ENCODE results near the gene C17orf58.
"Not testable (repeated sequence)": the region's sequence is repeated elsewhere in the genome, so short reads cannot be mapped to it uniquely, and the experiment has no call there.

C17orf58 gene

DNA sequence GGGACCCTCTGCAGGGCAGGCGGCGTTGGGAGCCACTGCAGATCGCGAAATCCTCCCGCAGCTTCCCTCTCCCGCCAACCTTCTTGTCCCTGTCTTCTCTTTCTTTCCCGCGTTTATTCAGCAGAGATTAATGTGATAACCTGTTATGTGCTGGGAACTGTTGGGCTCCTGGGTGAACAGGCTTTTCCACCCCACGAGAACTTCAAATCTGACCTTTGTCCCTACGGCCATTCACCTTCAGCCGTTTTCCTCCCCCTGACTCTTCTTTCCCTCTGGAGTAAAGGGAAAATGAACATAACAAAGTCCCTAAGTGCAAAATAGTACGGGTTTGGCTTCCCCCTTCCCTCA, 24.1 kb upstream of the C17orf58 start:
- Histone ChIP-seq H3K27me3 (ENCODE audit: insufficient read depth, low read length, poor library complexity, severe bottlenecking) (no peaks in the 10 kb centered on the region), H4K20me1 (ENCODE audit: insufficient read depth, low read length, poor library complexity, severe bottlenecking) (no peaks in the 10 kb centered on the region), H3K9ac (ENCODE audit: low read depth, low read length, poor library complexity, severe bottlenecking) (peak overlapping the region; percentile 96), H3K79me2 (ENCODE audit: insufficient read depth, low read length) (no peaks in the 10 kb centered on the region), H3K9me3 (ENCODE audit: insufficient read depth, low read depth, low read length) (no peaks in the 10 kb centered on the region), H2AFZ (ENCODE audit: low read length) (peak overlapping the region; percentile 95), H3F3A (ENCODE audit: low read depth) (no peaks in the 10 kb centered on the region), H3K4me3 (ENCODE audit: low read length, poor library complexity, severe bottlenecking) (peak overlapping the region; percentile 96), H3K9me2 (replicated peaks; ENCODE audit: low read depth, low read length) (no peaks in the 10 kb centered on the region), H3K4me1 (ENCODE audit: insufficient read depth, low read length, poor library complexity, severe bottlenecking) (peaks cover 13% of the 10 kb centered on the region), H3K36me3 (ENCODE audit: insufficient read depth, low read length) (no peaks in the 10 kb centered on the region), H3K4me2 (ENCODE audit: low read depth, low read length, poor library complexity, severe bottlenecking) (peak overlapping the region; percentile 95)
- TF ChIP-seq, protein P1, sequence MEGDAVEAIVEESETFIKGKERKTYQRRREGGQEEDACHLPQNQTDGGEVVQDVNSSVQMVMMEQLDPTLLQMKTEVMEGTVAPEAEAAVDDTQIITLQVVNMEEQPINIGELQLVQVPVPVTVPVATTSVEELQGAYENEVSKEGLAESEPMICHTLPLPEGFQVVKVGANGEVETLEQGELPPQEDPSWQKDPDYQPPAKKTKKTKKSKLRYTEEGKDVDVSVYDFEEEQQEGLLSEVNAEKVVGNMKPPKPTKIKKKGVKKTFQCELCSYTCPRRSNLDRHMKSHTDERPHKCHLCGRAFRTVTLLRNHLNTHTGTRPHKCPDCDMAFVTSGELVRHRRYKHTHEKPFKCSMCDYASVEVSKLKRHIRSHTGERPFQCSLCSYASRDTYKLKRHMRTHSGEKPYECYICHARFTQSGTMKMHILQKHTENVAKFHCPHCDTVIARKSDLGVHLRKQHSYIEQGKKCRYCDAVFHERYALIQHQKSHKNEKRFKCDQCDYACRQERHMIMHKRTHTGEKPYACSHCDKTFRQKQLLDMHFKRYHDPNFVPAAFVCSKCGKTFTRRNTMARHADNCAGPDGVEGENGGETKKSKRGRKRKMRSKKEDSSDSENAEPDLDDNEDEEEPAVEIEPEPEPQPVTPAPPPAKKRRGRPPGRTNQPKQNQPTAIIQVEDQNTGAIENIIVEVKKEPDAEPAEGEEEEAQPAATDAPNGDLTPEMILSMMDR (conservative IDR thresholded peaks at IDR 0.05; ENCODE audit: low read length), result no peak
- TF ChIP-seq EZH2phosphoT487 (IDR thresholded peaks at IDR 0.05; ENCODE audit: borderline replicate concordance), result no peak

DNA sequence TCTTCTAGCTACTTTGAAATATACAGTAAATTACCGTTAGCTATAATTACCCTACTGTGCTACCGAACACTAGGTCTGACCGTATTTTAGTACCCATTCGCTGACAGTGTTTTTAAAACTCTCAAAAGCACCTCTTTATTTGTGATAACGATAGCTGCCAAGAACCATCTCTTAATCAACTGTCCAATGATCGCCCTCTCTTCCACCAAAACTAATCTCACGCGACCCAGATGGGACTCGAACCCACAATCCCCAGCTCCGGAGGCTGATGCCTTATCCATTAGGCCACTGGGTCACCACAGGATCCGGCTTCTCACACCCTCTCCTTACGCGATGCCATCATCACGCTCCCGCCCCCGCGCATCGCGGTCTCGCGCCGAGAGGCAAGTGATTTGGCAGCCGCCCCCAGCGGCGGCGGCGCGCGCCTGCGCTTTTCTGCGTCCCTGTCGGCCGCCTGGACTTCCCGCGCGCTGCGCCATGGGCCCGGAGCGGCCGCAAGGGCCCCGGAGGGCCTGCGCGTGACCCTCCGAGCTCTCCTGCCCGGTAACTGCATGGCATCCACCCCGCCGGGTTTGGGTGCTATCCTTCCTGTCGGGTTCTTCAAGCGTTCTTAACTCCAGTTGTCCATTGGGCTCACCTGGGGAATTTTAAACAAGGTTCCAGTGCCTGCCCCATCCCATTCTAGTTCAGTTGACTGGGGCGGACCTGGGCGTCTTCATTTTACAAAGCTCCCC, 23.6 kb upstream of the C17orf58 start:
- Histone ChIP-seq H3K9ac (ENCODE audit: low read depth, low read length, poor library complexity, severe bottlenecking) (peak overlapping the region; percentile 96), H3K79me2 (ENCODE audit: insufficient read depth, low read length) (no peaks in the 10 kb centered on the region), H3K27me3 (ENCODE audit: insufficient read depth, low read length, poor library complexity, severe bottlenecking) (no peaks in the 10 kb centered on the region), H3K4me1 (ENCODE audit: insufficient read depth, low read length, poor library complexity, severe bottlenecking) (peaks cover 13% of the 10 kb centered on the region), H4K20me1 (ENCODE audit: insufficient read depth, low read length, poor library complexity, severe bottlenecking) (no peaks in the 10 kb centered on the region), H2AFZ (ENCODE audit: low read length) (peak overlapping the region; percentile 95), H3K9me2 (replicated peaks; ENCODE audit: low read depth, low read length) (no peaks in the 10 kb centered on the region), H3F3A (ENCODE audit: low read depth) (no peaks in the 10 kb centered on the region), H3K4me3 (ENCODE audit: low read length, poor library complexity, severe bottlenecking) (peak overlapping the region; percentile 96), H3K36me3 (ENCODE audit: insufficient read depth, low read length) (no peaks in the 10 kb centered on the region), H3K9me3 (ENCODE audit: insufficient read depth, low read depth, low read length) (no peaks in the 10 kb centered on the region), H3K4me2 (ENCODE audit: low read depth, low read length, poor library complexity, severe bottlenecking) (peak overlapping the region; percentile 95)
- TF ChIP-seq, protein P1 (conservative IDR thresholded peaks at IDR 0.05; ENCODE audit: low read length), result peak; percentile 32
- TF ChIP-seq EZH2phosphoT487 (IDR thresholded peaks at IDR 0.05; ENCODE audit: borderline replicate concordance), result no peak

DNA sequence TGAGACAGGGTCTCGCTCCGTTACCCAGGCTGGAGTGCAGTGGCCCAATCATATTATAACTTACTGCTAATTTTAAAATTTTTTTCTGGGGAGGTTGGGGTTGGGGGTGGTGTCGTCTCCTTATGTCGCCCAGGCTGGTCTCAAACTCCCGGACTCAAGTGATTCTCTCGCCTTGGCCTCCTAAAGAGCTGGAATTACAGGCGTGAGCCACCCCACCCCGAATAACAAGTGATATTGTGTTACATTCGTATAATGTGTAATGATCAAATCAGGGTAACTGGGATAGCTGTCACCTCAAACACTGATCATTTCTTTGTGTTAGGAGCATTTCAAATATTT, 23.0 kb upstream of the C17orf58 start:
- Histone ChIP-seq H2AFZ (ENCODE audit: low read length) (peak overlapping the region; percentile 2; the same call in 1 of the 2 replicates), H3K4me3 (ENCODE audit: low read length, poor library complexity, severe bottlenecking) (peak overlapping the region; percentile 96), H3F3A (ENCODE audit: low read depth) (no peaks in the 10 kb centered on the region), H4K20me1 (ENCODE audit: insufficient read depth, low read length, poor library complexity, severe bottlenecking) (no peaks in the 10 kb centered on the region), H3K9me2 (replicated peaks; ENCODE audit: low read depth, low read length) (no peaks in the 10 kb centered on the region), H3K79me2 (ENCODE audit: insufficient read depth, low read length) (no peaks in the 10 kb centered on the region), H3K4me2 (ENCODE audit: low read depth, low read length, poor library complexity, severe bottlenecking) (peak overlapping the region; percentile 95), H3K4me1 (ENCODE audit: insufficient read depth, low read length, poor library complexity, severe bottlenecking) (peaks cover 13% of the 10 kb centered on the region), H3K27me3 (ENCODE audit: insufficient read depth, low read length, poor library complexity, severe bottlenecking) (no peaks in the 10 kb centered on the region), H3K9me3 (ENCODE audit: insufficient read depth, low read depth, low read length) (no peaks in the 10 kb centered on the region), H3K9ac (ENCODE audit: low read depth, low read length, poor library complexity, severe bottlenecking) (peak overlapping the region; percentile 96), H3K36me3 (ENCODE audit: insufficient read depth, low read length) (no peaks in the 10 kb centered on the region)
- no peak for TF ChIP-seq EZH2phosphoT487 (IDR thresholded peaks at IDR 0.05; ENCODE audit: borderline replicate concordance)
- TF ChIP-seq, protein P1 (conservative IDR thresholded peaks at IDR 0.05; ENCODE audit: low read length), result no peak

DNA sequence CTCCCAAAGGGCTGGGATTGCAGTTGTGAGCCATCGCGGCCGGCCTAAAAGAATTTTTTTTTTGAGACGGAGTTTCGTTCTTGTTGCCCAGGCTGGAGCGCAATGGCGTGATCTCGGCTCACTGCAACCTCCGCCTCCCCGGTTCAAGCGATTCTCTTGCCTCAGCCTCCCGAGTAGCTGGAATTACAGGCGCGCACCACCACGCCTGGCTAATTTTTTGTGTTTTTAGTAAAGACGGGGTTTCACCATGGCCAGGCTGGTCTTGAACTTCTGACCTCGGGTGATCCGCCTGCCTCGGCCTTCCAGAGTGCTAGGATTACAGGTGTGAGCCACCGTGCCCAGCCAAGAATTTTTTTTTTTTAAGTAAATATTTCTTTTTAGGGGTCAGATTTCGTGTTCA, 22.2 kb upstream of the C17orf58 start:
- H3K9me2 ChIP-seq (replicated peaks; ENCODE audit: low read depth, low read length); H3K9ac ChIP-seq (ENCODE audit: low read depth, low read length, poor library complexity, severe bottlenecking); H3K79me2 ChIP-seq (ENCODE audit: insufficient read depth, low read length); H4K20me1 ChIP-seq (ENCODE audit: insufficient read depth, low read length, poor library complexity, severe bottlenecking); H3K9me3 ChIP-seq (ENCODE audit: insufficient read depth, low read depth, low read length); H3F3A ChIP-seq (ENCODE audit: low read depth); H3K36me3 ChIP-seq (ENCODE audit: insufficient read depth, low read length); H3K4me2 ChIP-seq (ENCODE audit: low read depth, low read length, poor library complexity, severe bottlenecking); H3K4me3 ChIP-seq (ENCODE audit: low read length, poor library complexity, severe bottlenecking); H2AFZ ChIP-seq (ENCODE audit: low read length); H3K27me3 ChIP-seq (ENCODE audit: insufficient read depth, low read length, poor library complexity, severe bottlenecking): not testable (repeated sequence)
- peaks cover 13% of the 10 kb centered on the region for H3K4me1 ChIP-seq (ENCODE audit: insufficient read depth, low read length, poor library complexity, severe bottlenecking)
